GM19468 (cell line): ENCODE results near the gene GTF2A1.
"Not testable (repeated sequence)": the region's sequence is repeated elsewhere in the genome, so short reads cannot be mapped to it uniquely, and the experiment has no call there.

Source experiments
- ATAC-seq: cut with Tn5 transposase; IDR thresholded peaks from one replicate; pipeline ENCODE4 v1.9.1; 2021; ENCODE audit warnings: mild to moderate bottlenecking, moderate library complexity, moderate number of reproducible peaks; ENCODE audit not compliant: unreplicated experiment; ENCODE audit errors: extremely low read depth

GTF2A1 gene

DNA sequence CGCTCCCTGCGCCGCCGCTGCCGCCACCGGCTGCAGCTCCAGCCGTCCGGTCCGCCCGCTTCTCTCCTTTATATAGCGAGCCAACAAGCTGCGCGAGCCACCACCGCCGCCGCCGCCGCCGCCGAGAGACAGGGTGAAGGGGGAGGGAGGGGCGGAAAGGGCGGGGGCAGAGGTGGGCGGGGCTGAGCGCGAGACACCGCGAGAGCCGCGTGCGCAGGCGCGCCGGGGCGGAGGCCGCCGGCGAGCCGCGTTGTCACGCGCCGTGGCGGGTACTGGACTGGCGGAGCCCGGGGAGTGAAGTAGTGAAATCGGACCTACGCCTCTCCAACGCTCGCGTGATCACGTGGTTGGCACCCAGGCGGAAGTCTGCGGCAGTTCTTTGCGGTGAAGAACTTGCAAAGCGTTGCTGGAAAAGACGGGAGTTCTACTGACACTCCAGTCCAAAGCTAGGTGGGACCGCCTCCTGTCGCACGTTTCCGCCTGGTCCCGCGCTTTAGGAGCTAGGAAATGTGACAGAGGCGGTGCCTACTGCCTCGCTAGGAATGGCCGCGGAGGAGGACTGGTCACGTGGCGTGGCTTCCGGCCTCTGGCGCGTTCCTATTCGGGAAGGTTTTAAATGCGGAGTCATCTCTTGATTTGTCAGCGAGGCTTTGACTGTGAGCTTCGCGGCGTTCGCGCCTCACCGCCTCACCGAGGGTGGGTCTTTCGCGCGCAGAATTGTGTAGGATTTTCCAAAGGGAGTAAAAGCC, at the start of gene GTF2A1:
TSS of gene GTF2A1 (minus strand) at position 130 of the 749 bp plus-strand sequence. CDS start 441 bp downstream, outside the sequence.
- ATAC-seq = peak; percentile 79

GRCh38 chr14:81269979-81270375, 49.2 kb upstream of the GTF2A1 start:
- ATAC-seq = no peak

- ATAC-seq = peak; percentile 39
Observed at GRCh38 chr14:81269100-81269978, 48.6 kb upstream of the GTF2A1 start.

DNA sequence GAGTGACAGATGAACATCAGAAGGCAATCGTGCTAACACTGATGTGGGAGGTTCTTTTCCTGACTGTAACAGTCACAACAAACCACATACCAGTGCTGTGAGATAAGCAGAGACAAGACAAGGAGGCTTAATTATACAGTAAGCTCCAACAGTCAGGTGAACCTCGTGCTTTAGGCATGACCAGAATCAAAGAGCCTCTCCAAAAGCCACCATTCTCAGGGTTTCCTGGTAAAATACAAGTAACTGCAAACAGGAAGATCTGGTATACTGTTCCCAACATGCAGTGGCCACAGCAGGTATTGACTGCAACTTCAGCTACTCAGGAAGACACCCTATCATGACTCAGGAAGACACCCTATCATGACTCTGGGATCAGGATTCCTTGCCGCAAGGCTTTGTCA, 47.3 kb upstream of the GTF2A1 start:
- no peak for ATAC-seq

GRCh38 chr14:81265636-81266169, 44.9 kb upstream of the GTF2A1 start:
- no peak for ATAC-seq

DNA sequence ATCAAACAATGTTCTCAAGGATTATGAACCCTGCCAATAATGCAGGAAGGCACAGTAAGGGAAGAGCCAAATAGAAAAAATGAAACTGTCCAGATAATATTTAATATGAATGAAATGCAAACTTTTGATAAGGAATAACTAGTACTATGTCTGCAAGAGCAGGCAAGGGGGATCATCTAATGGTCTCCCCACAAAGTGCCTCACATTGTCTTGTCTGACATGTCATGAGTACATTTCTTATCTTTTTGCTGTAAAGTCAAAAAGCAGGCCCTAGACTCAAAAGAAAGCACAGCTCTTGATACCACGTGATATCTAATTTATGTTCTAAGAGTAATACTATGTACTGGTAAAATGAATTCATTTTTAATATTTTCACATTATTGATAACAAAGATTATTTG, 43.9 kb upstream of the GTF2A1 start:
- ATAC-seq = no peak

- ATAC-seq = no peak
Observed at GRCh38 chr14:81263777-81264410, 43.1 kb upstream of the GTF2A1 start.

- ATAC-seq = no peak
Observed at GRCh38 chr14:81261176-81261575, 40.4 kb upstream of the GTF2A1 start.

DNA sequence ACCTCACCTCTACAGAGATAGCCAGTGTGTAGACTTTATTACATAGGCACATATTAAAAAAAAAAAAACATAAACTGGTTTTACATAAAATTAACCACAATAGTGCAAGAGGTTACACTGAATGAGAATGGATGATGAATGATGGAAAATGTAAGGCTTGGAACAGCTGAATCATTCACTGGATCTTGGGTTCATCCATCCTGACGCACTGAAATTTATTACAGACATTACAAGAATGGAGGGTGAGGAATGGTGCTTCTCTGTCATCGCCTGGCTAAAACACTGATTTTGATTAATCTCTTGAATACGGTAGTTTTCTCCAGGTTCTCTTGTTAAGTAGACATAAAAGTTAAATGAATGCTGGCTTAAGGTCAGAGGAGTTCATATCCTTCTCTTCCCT, 40.0 kb upstream of the GTF2A1 start:
- no peak for ATAC-seq

- ATAC-seq = no peak
Observed at GRCh38 chr14:81256289-81256960, 35.7 kb upstream of the GTF2A1 start.

DNA sequence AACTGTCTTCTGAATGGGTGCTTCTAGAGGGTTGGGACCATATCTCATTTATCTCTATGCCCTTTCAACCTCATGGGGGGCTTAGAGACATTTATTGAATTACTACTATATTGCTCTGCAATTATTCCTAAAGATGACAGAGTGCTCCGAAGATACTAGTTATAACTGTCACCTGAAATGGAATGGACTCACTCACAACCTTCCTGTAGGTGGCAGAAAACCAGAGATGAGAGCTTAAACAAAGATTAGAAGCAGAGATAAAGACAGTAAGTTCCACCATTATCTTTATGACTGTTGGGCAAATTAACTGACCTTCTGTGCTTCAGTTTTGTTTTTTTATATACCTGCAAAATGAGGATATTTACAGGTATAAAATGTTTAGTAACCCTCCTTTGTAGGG, 31.5 kb upstream of the GTF2A1 start:
- no peak for ATAC-seq

GRCh38 chr14:81247271-81247766, 26.6 kb upstream of the GTF2A1 start:
- no peak for ATAC-seq

DNA sequence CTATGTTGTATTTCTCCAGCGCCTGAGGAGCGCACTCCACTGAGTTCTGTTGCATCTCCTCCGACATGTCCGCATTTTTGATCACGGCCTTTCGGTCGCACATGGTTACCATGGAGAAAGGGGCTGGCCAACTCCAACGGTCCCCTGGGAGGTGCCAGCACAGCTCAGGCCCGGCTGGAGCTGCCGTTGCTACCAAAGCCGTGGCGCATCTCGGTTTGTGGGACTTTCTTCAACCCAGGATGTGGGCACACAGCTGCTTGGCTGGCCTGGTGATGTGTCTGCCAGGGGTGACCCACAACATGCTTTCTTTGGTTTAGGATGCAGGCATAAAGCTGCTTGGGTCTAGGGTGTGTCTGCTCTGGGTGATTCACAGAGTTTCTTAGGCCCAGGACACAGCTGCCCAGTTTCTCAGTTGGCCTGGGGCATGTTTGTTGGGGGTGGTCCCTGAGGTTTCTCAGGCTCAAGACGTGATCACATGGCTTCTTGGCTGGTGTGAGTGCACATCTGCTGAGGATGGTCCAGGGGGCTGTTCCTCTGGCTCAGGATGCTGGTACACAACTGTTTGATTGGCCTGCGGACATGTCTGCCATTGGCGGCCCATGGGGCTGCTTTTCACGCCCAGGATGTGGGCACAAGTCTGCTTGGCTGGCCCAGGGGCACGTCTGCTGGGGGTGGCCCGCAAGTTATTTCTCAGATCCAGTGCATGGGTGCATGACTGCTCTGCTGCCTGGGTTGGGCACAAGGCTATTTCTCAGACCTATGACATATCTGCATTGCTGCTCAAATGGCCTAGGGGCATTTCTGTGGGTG, 25.9 kb upstream of the GTF2A1 start:
- ATAC-seq = no peak

GRCh38 chr14:81245771-81246170, 25.0 kb upstream of the GTF2A1 start:
- no peak for ATAC-seq

DNA sequence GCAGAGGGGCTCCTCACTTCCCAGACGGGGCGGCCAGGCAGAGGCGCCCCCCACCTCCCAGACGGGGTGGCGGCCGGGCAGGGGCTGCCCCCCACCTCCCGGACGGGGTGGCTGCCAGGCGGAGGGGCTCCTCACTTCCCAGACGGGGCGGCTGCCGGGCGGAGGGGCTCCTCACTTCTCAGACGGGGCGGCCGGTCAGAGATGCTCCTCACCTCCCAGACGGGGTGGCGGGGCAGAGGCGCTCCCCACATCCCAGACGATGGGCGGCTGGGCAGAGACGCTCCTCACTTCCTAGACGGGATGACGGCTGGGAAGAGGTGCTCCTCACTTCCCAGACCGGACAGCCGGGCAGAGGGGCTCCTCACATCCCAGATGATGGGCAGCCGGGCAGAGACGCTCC, 23.7 kb upstream of the GTF2A1 start:
- not testable (repeated sequence) for ATAC-seq

DNA sequence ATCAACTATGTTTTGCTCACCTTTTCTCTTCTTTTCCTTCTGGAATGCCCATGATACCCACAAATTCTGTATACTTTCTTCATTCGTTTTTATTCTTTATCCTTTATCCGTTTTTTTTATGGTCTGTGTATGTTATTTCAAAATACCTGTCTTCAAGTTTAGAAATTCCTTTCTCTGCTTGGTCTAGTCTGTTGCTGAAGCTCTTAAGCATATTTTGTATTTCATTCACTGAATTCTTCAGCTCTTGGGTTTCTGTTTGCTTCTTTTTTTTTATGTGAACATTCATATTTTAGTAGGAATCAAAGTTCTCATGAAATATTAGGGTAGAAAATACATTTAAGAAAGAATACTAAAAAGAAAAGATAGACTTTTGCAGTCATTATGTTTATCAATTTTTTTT, 22.7 kb upstream of the GTF2A1 start:
- ATAC-seq = no peak

GRCh38 chr14:81236849-81237248, 16.1 kb upstream of the GTF2A1 start:
- ATAC-seq = not testable (repeated sequence)

DNA sequence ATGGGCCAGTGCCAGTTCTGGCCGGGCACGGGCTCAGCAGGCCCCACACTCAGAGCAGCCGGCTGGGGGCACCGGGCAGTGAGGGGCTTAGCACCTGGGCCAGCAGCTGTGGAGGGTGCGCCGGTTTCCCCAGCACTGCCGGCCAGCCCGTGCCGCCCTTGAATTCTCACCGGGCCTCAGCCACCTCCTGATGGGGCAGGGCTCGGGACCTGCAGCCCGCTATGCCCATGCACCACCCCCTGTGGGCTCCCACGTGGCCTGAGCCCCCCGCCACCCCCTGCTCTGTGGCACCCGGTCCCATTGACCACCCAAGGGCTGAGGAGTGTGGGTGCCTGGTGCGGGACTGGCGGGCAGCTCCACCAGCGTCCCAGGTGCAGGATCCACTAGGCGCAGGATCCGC, 15.4 kb upstream of the GTF2A1 start:
- ATAC-seq = no peak

DNA sequence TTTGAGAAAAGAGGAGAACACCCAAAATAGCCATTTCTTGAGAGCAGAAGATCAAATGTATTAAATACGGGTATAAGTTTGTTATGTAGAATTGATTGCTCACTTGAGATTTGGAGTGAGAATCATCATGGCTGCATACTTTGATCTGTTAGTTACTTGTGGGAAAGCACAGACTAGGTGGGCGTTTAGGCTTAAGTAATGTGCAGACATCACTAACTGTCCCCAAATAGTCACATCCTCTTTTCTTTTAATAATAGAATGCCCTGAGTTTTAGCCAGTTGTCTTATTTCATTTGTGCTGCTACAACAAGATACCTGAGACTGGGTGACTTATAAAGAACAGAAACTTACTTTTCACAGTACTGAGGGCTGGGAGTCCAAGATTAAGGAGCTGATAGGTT, 14.3 kb upstream of the GTF2A1 start:
- ATAC-seq = no peak
